Neural progenitor cell (in vitro differentiated cells): ENCODE results near the gene C16orf74. TPM values are rescaled to one million over a fixed set of nuclear protein-coding genes. Genes with fewer than 3 reads are reported as not detected.

Source experiments
- DNase-seq: peaks from one replicate; pipeline ENCODE4 v3.0.0-alpha.2; 2016; ENCODE audit warnings: low spot score
- H2AFZ ChIP-seq: fragments of 200-600 bp; sonication (generic); replicated peaks from 2 replicates; pipeline ENCODE4 v1.6.1; 2016; ENCODE audit warnings: antibody characterized with exemption
- H3F3A ChIP-seq: fragments of 200-600 bp; sonication (generic); 2 replicates; pipeline ENCODE4 v1.6.1; 2016; ENCODE audit warnings: antibody characterized with exemption, low read depth
- H3K27ac ChIP-seq: fragments of 200-600 bp; sonication (generic); 2 replicates; pipeline ENCODE4 v1.5.1; 2016; ENCODE audit warnings: mild to moderate bottlenecking
- H3K27me3 ChIP-seq: fragments of 200-600 bp; sonication (generic); 2 replicates; pipeline ENCODE4 v1.6.1; 2016; ENCODE audit warnings: mild to moderate bottlenecking, moderate library complexity
- H3K36me3 ChIP-seq: fragments of 200-600 bp; sonication (generic); 2 replicates; pipeline ENCODE4 v1.5.1; 2016
- H3K4me1 ChIP-seq: fragments of 200-600 bp; sonication (generic); 2 replicates; pipeline ENCODE4 v1.6.1; 2016; ENCODE audit warnings: mixed run types
- H3K4me2 ChIP-seq: fragments of 200-600 bp; sonication (generic); 2 replicates; pipeline ENCODE4 v1.6.1; 2016
- H3K4me3 ChIP-seq: fragments of 200-600 bp; sonication (generic); 2 replicates; pipeline ENCODE4 v1.5.1; 2016
- H3K79me2 ChIP-seq: fragments of 200-600 bp; sonication (generic); 2 replicates; pipeline ENCODE4 v1.6.1; 2016; ENCODE audit warnings: low read depth
- H3K9ac ChIP-seq: fragments of 200-600 bp; sonication (generic); 2 replicates; pipeline ENCODE4 v1.6.1; 2016
- H3K9me3 ChIP-seq: fragments of 200-600 bp; sonication (generic); 2 replicates; pipeline ENCODE4 v1.5.1; 2016; ENCODE audit warnings: low read depth
- H4K20me1 ChIP-seq: fragments of 200-600 bp; sonication (generic); 2 replicates; pipeline ENCODE4 v1.6.1; 2016; ENCODE audit warnings: low read depth
- H3K27ac Mint-ChIP-seq: 3 replicates; pipeline ENCODE4 v1.8.0; 2021; ENCODE audit warnings: mixed read lengths
- H3K27me3 Mint-ChIP-seq: 2 replicates; pipeline ENCODE4 v1.8.0; 2022; ENCODE audit warnings: low read depth, mild to moderate bottlenecking, inconsistent platforms, moderate library complexity, mixed read lengths; ENCODE audit not compliant: insufficient read depth
- H3K36me3 Mint-ChIP-seq: 3 replicates; pipeline ENCODE4 v1.8.0; 2021; ENCODE audit warnings: mixed read lengths
- H3K4me1 Mint-ChIP-seq: 3 replicates; pipeline ENCODE4 v1.8.0; 2021; ENCODE audit warnings: mixed read lengths
- H3K4me3 Mint-ChIP-seq: 3 replicates; pipeline ENCODE4 v1.8.0; 2021; ENCODE audit warnings: mild to moderate bottlenecking, moderate library complexity, mixed read lengths
- H3K9me3 Mint-ChIP-seq: 3 replicates; pipeline ENCODE4 v1.8.0; 2020; ENCODE audit warnings: mixed read lengths
- CTCF ChIP-seq: fragments of 200-600 bp; sonication (generic); IDR thresholded peaks from 2 replicates; pipeline ENCODE4 v1.5.1; 2017; ENCODE audit warnings: antibody characterized with exemption, mild to moderate bottlenecking
- EZH2 ChIP-seq: fragments of 200-600 bp; sonication (generic); IDR thresholded peaks from 2 replicates; pipeline ENCODE4 v1.6.1; 2017; ENCODE audit warnings: antibody characterized with exemption, mild to moderate bottlenecking, moderate library complexity
- EZH2phosphoT487 ChIP-seq: fragments of 200-600 bp; sonication (generic); IDR thresholded peaks from 2 replicates; pipeline ENCODE4 v1.6.1; 2017; ENCODE audit warnings: antibody characterized with exemption
- total RNA-seq: library from RNA; depleted of rRNA; stranded (reverse); fragments of >200 nt; gene quantifications from 2 replicates; pipeline ENCODE4 v1.2.3, GENCODE V29; 2015; ENCODE audit warnings: low replicate concordance

The C16orf74 gene
- total RNA-seq, 1 donor from 2014 or later = not detected

GRCh38 chr16:85682516-85682915 is 68.4 kb downstream of the C16orf74 start:
- no peaks in the 10 kb centered on the region for H3K9me3 ChIP-seq
- no peak overlapping the region for H3K9ac ChIP-seq
- Mint-ChIP-seq H3K4me1 (peaks cover 19% of the 10 kb centered on the region), H3K27me3 (peaks cover 4% of the 10 kb centered on the region), H3K36me3 (peaks cover 23% of the 10 kb centered on the region), H3K9me3 (no peaks in the 10 kb centered on the region), H3K27ac (no peak overlapping the region), H3K4me3 (no peak overlapping the region)
- H3K4me2 ChIP-seq = no peak overlapping the region
- peaks cover 45% of the 10 kb centered on the region for H3K79me2 ChIP-seq
- no peaks in the 10 kb centered on the region for H3K36me3 ChIP-seq
- H3K27me3 ChIP-seq = no peaks in the 10 kb centered on the region
- H3K4me3 ChIP-seq = no peak overlapping the region
- peaks cover 7% of the 10 kb centered on the region for H3K4me1 ChIP-seq
- DNase-seq = no peak
- H3F3A ChIP-seq = no peaks in the 10 kb centered on the region
- no peak overlapping the region for H3K27ac ChIP-seq
- TF ChIP-seq EZH2 = no peak
- TF ChIP-seq EZH2phosphoT487 = no peak
- no peak overlapping the region for H2AFZ ChIP-seq
- H4K20me1 ChIP-seq = peaks cover 31% of the 10 kb centered on the region

GRCh38 chr16:85681255-85681654 is 69.6 kb downstream of the C16orf74 start:
- H3K4me3 Mint-ChIP-seq = no peak overlapping the region

GRCh38 chr16:85680352-85680944 is 70.4 kb downstream of the C16orf74 start:
- Mint-ChIP-seq H3K4me3 (no peak overlapping the region), H3K9me3 (no peaks in the 10 kb centered on the region), H3K36me3 (peaks cover 20% of the 10 kb centered on the region), H3K27ac (no peak overlapping the region), H3K27me3 (peaks cover 2% of the 10 kb centered on the region), H3K4me1 (peaks cover 9% of the 10 kb centered on the region)
- no peak overlapping the region for H3K27ac ChIP-seq
- no peaks in the 10 kb centered on the region for H3K27me3 ChIP-seq
- no peak overlapping the region for H3K4me3 ChIP-seq
- TF ChIP-seq EZH2 = no peak
- no peak for TF ChIP-seq CTCF
- no peak for TF ChIP-seq EZH2phosphoT487
- H2AFZ ChIP-seq = no peak overlapping the region
- peaks cover 5% of the 10 kb centered on the region for H3K4me1 ChIP-seq
- H3K9ac ChIP-seq = no peak overlapping the region
- H3K36me3 ChIP-seq = no peaks in the 10 kb centered on the region
- H3K79me2 ChIP-seq = peaks cover 25% of the 10 kb centered on the region
- DNase-seq = no peak
- H3K4me2 ChIP-seq = no peak overlapping the region
- H4K20me1 ChIP-seq = peaks cover 24% of the 10 kb centered on the region
- H3K9me3 ChIP-seq = no peaks in the 10 kb centered on the region
- H3F3A ChIP-seq = peaks cover 6% of the 10 kb centered on the region

More at GRCh38 chr16:85681255-85681654, 69.6 kb downstream of the C16orf74 start:
- H3K36me3 Mint-ChIP-seq = peaks cover 17% of the 10 kb centered on the region
- no peak overlapping the region for H3K27ac Mint-ChIP-seq
- H3K4me1 Mint-ChIP-seq = peaks cover 9% of the 10 kb centered on the region
- Histone ChIP-seq H3K79me2 (peaks cover 33% of the 10 kb centered on the region), H3K9ac (no peak overlapping the region), H3K36me3 (no peaks in the 10 kb centered on the region), H3K4me3 (no peak overlapping the region), H3K27me3 (no peaks in the 10 kb centered on the region), H3K9me3 (no peaks in the 10 kb centered on the region), H3K4me2 (no peak overlapping the region), H3F3A (peaks cover under 1% of the 10 kb centered on the region), H4K20me1 (peaks cover 24% of the 10 kb centered on the region), H2AFZ (no peak overlapping the region), H3K27ac (no peak overlapping the region), H3K4me1 (peaks cover 5% of the 10 kb centered on the region)
- H3K9me3 Mint-ChIP-seq = no peaks in the 10 kb centered on the region
- H3K27me3 Mint-ChIP-seq = peaks cover 4% of the 10 kb centered on the region
- DNase-seq = no peak
- TF ChIP-seq EZH2phosphoT487 (no peak), EZH2 (no peak), CTCF (no peak)

- Histone ChIP-seq H3F3A (peaks cover 7% of the 10 kb centered on the region), H3K4me1 (peaks cover 5% of the 10 kb centered on the region), H3K27me3 (no peaks in the 10 kb centered on the region), H3K36me3 (no peaks in the 10 kb centered on the region), H2AFZ (no peak overlapping the region), H3K4me3 (no peak overlapping the region), H3K27ac (no peak overlapping the region), H3K4me2 (no peak overlapping the region), H3K9ac (no peak overlapping the region), H3K9me3 (no peaks in the 10 kb centered on the region), H3K79me2 (peaks cover 19% of the 10 kb centered on the region), H4K20me1 (peaks cover 27% of the 10 kb centered on the region)
- Mint-ChIP-seq H3K27ac (no peak overlapping the region), H3K4me3 (no peak overlapping the region), H3K36me3 (peaks cover 23% of the 10 kb centered on the region), H3K4me1 (peaks cover 9% of the 10 kb centered on the region), H3K9me3 (no peaks in the 10 kb centered on the region), H3K27me3 (peaks cover 2% of the 10 kb centered on the region)
- TF ChIP-seq CTCF (no peak), EZH2phosphoT487 (no peak), EZH2 (no peak)
- no peak for DNase-seq
Measured at GRCh38 chr16:85679870-85680269, 71.0 kb downstream of the C16orf74 start.
